K562 (cell line): ENCODE data around the gene CELA3A. TPM values are rescaled to one million over a fixed set of nuclear protein-coding genes. Genes with fewer than 3 reads are reported as not detected.

Source experiments
- ATF1 ChIP-seq, 2 experiments: fragments of 450-650 bp in 1 of 2; IDR thresholded peaks; 2 replicates each; pipeline ENCODE4 v1.6.1; 2016; ENCODE audit warnings: missing compliant biosample characterization in 1 of 2, missing genetic modification characterization in 1 of 2
- CBX8 ChIP-seq: fragments of 200-600 bp; sonication (generic); IDR thresholded peaks from 2 replicates; pipeline ENCODE4 v1.6.1; 2012; ENCODE audit warnings: borderline replicate concordance, mixed run types, low read depth, mild to moderate bottlenecking, moderate library complexity, mixed read lengths, low read length, control low read depth, inconsistent platforms; ENCODE audit not compliant: poor library complexity, severe bottlenecking; ENCODE audit errors: extremely low read depth
- GATA2 ChIP-seq: sonication (generic); formaldehyde crosslinking; IDR thresholded peaks from 2 replicates; pipeline ENCODE4 v1.4.0; 2020; ENCODE audit warnings: mild to moderate bottlenecking, missing genetic modification reagents
- JUND ChIP-seq, 2 experiments: IDR thresholded peaks; 2 replicates in 1 of 2; 3 replicates in 1 of 2; pipeline ENCODE4 v1.6.1; 2011; ENCODE audit warnings: borderline replicate concordance in 2 of 2, low read depth in 2 of 2, low read length in 2 of 2, improper control_type of control experiment in 1 of 2, missing biosample characterization in 1 of 2, missing genetic modification characterization in 1 of 2, missing genetic modification reagents in 1 of 2
- MED1 ChIP-seq: sonication (generic); formaldehyde crosslinking; IDR thresholded peaks from 2 replicates; pipeline ENCODE4 v1.8.1; 2023; ENCODE audit warnings: missing genetic modification reagents, borderline replicate concordance
- MEF2A ChIP-seq: IDR thresholded peaks from 2 replicates; pipeline ENCODE4 v1.6.1; 2011; ENCODE audit warnings: low read depth, mild to moderate bottlenecking, low read length, moderate library complexity; ENCODE audit not compliant: control insufficient read depth
- NFE2 ChIP-seq: IDR thresholded peaks from 2 replicates; pipeline ENCODE4 v1.6.1; 2014; ENCODE audit warnings: antibody characterized with exemption, low read depth
- RCOR1 ChIP-seq, 2 experiments: IDR thresholded peaks; 2 replicates each; pipeline ENCODE4 v1.6.1; 2012; ENCODE audit warnings: low read depth in 2 of 2, low read length in 2 of 2, borderline replicate concordance in 1 of 2, improper control_type of control experiment in 1 of 2
- SIX5 ChIP-seq, 2 experiments: IDR thresholded peaks; 2 replicates each; pipeline ENCODE4 v1.6.1; 2011; ENCODE audit warnings: low read length in 2 of 2, borderline replicate concordance in 1 of 2, low read depth in 1 of 2, mild to moderate bottlenecking in 1 of 2, moderate library complexity in 1 of 2; ENCODE audit not compliant: insufficient read depth in 1 of 2
- ZNF165 ChIP-seq: fragments of 250-450 bp; sonication (Bioruptor Pico); IDR thresholded peaks from 2 replicates; pipeline ENCODE4 v1.4.0; 2020; ENCODE audit warnings: borderline replicate concordance
- polyA plus RNA-seq, 8 experiments: library from polyadenylated mRNA; depleted of rRNA in 4 of 8; stranded (reverse) in 5 of 8; unstranded in 3 of 8; fragments of >200 nt; fragmentation: Nextera tagmentation in 2 of 8; fragmentation: Illumina TruSeq in 1 of 8; extraction: Ambion mirVana in 2 of 8; extraction: Trizol in 1 of 8; gene quantifications; 2 replicates each; pipeline versions ENCODE4 v1.2.1 to v1.2.3, GENCODE V29; 2011 to 2014; ENCODE audit warnings: inconsistent platforms in 1 of 8, missing spikeins in 1 of 8
- total RNA-seq, 7 experiments: library from RNA; depleted of rRNA in 6 of 7; stranded (reverse); fragments of >200 nt in 6 of 7; fragmentation: Illumina TruSeq in 2 of 7; extraction: Trizol in 2 of 7; gene quantifications; 2 replicates each; pipeline versions ENCODE4 v1.2.1 to v1.2.3, GENCODE V29; 2011 to 2021; ENCODE audit warnings: low replicate concordance in 1 of 7
- TF ChIP-seq, protein P1 (sequence below), 2 experiments: fragments of 150-350 bp in 1 of 2; IDR thresholded peaks; 2 replicates each; pipeline ENCODE4 v1.6.1; 2012 to 2016; ENCODE audit warnings: low read depth in 2 of 2, low read length in 2 of 2, mild to moderate bottlenecking in 1 of 2, moderate library complexity in 1 of 2
- TF ChIP-seq, protein P2 (sequence below): fragments of 450-650 bp; formaldehyde crosslinking; IDR thresholded peaks from 2 replicates; pipeline ENCODE4 v1.4.0; 2020; ENCODE audit warnings: mild to moderate bottlenecking, moderate library complexity
- TF ChIP-seq, protein P3 (sequence below): fragments of 250-450 bp; sonication (Bioruptor Pico); IDR thresholded peaks from 2 replicates; pipeline ENCODE4 v1.5.0; 2021; ENCODE audit warnings: mild to moderate bottlenecking, borderline replicate concordance
- TF ChIP-seq, protein P4 (sequence below), 2 experiments: fragments of 250-450 bp in 1 of 2; fragments of 450-650 bp in 1 of 2; sonication (Bioruptor Pico) in 1 of 2; IDR thresholded peaks; 2 replicates each; pipeline versions ENCODE4 v1.6.1 to v1.8.0; 2016 to 2021; ENCODE audit warnings: mild to moderate bottlenecking in 2 of 2, moderate library complexity in 2 of 2, missing compliant biosample characterization in 1 of 2, missing genetic modification characterization in 1 of 2

The CELA3A gene
- total and polyA plus RNA-seq, 9 of the 15 experiments (the other 6 are each of a cell fraction or from before 2014, with no cell fraction given), result 5.4 TPM; not detected in 8

DNA sequence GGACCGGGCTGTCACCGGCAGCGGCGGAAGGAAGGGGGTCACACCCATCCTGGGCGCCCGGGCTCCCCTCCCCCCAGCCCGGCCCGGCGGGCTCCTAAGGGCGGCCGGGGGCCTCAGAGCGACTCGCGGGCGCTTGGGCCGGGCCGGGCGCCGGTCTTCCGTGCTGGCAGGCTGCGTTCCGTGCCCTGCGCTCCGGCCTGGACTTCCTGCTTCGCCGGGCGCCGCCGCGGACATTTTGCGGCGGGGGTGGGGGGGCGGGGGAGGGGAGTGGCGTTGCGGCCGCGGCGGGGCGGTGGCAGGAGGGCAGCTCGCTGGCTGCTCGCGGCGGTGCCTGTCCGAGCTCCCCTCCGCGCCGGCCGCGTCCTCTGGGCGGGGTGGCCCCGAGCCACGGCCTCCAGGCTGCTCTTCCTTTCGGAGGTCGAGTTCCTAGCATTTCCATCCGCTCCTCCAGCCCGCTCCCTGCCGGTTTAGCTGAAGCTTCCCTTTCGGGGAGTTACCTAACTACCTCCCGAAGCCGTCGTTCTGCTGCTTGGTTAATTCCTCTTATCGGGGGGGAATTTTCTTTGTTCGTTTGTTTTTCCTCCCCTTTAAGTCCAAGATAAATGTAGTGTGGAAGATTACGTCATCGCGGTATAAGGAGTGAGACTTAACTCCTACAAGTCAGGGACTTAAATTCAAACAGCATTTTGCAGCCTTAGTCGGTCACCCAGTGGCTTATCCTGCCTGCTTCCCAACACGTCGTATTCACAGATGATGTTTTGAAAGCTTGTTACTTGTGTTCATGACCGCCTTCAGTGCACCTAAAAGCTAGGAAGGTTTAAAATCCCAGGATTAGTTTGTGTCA is 51.8 kb downstream of the CELA3A start (continued):
- TF ChIP-seq SIX5 (IDR thresholded peaks at IDR 0.05; ENCODE audit: borderline replicate concordance in 1 of 2, insufficient read depth in 1 of 2, low read depth in 1 of 2, low read length in 2 of 2) (no peak), NFE2 (no peak), ATF1 (CRISPR knock-in tag; IDR thresholded peaks at IDR 0.05) (no peak), ATF1 (tag; IDR thresholded peaks at IDR 0.05) (peak; percentile 86), CBX8 (no peak), GATA2 (CRISPR knock-in tag) (no peak), RCOR1 (IDR thresholded peaks at IDR 0.05; ENCODE audit: borderline replicate concordance in 1 of 2, low read depth in 2 of 2, low read length in 2 of 2) (no peak; a peak in 1 of 4 replicates), JUND (IDR thresholded peaks at IDR 0.05; ENCODE audit: borderline replicate concordance, low read depth, low read length) (peak; percentile 95), JUND (tag; IDR thresholded peaks at IDR 0.05; ENCODE audit: borderline replicate concordance, low read depth, low read length) (peak; percentile 97), ZNF165 (CRISPR knock-in tag) (no peak), MED1 (CRISPR knock-in tag) (0 out of 2 replicates have a peak, but pooled peaks have one; percentile 33), MEF2A (no peak)
- TF ChIP-seq, protein P1, sequence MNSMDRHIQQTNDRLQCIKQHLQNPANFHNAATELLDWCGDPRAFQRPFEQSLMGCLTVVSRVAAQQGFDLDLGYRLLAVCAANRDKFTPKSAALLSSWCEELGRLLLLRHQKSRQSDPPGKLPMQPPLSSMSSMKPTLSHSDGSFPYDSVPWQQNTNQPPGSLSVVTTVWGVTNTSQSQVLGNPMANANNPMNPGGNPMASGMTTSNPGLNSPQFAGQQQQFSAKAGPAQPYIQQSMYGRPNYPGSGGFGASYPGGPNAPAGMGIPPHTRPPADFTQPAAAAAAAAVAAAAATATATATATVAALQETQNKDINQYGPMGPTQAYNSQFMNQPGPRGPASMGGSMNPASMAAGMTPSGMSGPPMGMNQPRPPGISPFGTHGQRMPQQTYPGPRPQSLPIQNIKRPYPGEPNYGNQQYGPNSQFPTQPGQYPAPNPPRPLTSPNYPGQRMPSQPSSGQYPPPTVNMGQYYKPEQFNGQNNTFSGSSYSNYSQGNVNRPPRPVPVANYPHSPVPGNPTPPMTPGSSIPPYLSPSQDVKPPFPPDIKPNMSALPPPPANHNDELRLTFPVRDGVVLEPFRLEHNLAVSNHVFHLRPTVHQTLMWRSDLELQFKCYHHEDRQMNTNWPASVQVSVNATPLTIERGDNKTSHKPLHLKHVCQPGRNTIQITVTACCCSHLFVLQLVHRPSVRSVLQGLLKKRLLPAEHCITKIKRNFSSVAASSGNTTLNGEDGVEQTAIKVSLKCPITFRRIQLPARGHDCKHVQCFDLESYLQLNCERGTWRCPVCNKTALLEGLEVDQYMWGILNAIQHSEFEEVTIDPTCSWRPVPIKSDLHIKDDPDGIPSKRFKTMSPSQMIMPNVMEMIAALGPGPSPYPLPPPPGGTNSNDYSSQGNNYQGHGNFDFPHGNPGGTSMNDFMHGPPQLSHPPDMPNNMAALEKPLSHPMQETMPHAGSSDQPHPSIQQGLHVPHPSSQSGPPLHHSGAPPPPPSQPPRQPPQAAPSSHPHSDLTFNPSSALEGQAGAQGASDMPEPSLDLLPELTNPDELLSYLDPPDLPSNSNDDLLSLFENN (IDR thresholded peaks at IDR 0.05; ENCODE audit: low read depth in 2 of 2, low read length in 2 of 2), result no peak
- TF ChIP-seq, protein P2, sequence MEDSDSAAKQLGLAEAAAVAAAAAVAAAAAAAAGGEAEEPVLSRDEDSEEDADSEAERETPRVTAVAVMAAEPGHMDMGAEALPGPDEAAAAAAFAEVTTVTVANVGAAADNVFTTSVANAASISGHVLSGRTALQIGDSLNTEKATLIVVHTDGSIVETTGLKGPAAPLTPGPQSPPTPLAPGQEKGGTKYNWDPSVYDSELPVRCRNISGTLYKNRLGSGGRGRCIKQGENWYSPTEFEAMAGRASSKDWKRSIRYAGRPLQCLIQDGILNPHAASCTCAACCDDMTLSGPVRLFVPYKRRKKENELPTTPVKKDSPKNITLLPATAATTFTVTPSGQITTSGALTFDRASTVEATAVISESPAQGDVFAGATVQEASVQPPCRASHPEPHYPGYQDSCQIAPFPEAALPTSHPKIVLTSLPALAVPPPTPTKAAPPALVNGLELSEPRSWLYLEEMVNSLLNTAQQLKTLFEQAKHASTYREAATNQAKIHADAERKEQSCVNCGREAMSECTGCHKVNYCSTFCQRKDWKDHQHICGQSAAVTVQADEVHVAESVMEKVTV, result no peak
- TF ChIP-seq, protein P3, sequence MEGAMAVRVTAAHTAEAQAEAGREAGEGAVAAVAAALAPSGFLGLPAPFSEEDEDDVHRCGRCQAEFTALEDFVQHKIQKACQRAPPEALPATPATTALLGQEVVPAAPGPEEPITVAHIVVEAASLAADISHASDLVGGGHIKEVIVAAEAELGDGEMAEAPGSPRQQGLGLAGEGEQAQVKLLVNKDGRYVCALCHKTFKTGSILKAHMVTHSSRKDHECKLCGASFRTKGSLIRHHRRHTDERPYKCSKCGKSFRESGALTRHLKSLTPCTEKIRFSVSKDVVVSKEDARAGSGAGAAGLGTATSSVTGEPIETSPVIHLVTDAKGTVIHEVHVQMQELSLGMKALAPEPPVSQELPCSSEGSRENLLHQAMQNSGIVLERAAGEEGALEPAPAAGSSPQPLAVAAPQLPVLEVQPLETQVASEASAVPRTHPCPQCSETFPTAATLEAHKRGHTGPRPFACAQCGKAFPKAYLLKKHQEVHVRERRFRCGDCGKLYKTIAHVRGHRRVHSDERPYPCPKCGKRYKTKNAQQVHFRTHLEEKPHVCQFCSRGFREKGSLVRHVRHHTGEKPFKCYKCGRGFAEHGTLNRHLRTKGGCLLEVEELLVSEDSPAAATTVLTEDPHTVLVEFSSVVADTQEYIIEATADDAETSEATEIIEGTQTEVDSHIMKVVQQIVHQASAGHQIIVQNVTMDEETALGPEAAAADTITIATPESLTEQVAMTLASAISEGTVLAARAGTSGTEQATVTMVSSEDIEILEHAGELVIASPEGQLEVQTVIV (CRISPR knock-in tag), result no peak; the same call in 1 of the 2 replicates
- TF ChIP-seq, protein P4, sequence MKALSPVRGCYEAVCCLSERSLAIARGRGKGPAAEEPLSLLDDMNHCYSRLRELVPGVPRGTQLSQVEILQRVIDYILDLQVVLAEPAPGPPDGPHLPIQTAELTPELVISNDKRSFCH (CRISPR knock-in tag; IDR thresholded peaks at IDR 0.05), result no peak
- TF ChIP-seq, protein P4 (tag; IDR thresholded peaks at IDR 0.05), result peak; percentile 37; the same call in 1 of the 2 replicates
